Activated CD8-positive, alpha-beta memory T cell treated with anti-CD3 and anti-CD28 coated beads, Interleukin-2, amount 10 ng/mL, durations not matched to agents 7 days and 5 days (primary cell): ENCODE results near the gene LRRC71. TPM values are rescaled to one million over a fixed set of nuclear protein-coding genes. Genes with fewer than 3 reads are reported as not detected.
A peak's percentile ranks its signal among the peaks of the same experiment; 100 is the strongest.

ENCODE experiments used
- ATAC-seq: fragments of 150-1000 bp; cut with Tn5 transposase; one replicate; pipeline ENCODE4 v1.10.0; 2021; ENCODE audit warnings: moderate library complexity
- CTCF ChIA-PET: fragments of 350-600 bp; sonication (Branson Sonifier 250); formaldehyde crosslinking; loops from one replicate; lab custom pipeline; 2021; ENCODE audit warnings: antibody characterized with exemption; lab: Charles Lee
- DNase-seq: peaks from one replicate; pipeline ENCODE4 v3.0.0-alpha.2; 2020
- H3K27ac Mint-ChIP-seq: one replicate; pipeline ENCODE4 v1.8.0; 2021; ENCODE audit warnings: mild to moderate bottlenecking, mixed read lengths
- H3K27me3 Mint-ChIP-seq: one replicate; pipeline ENCODE4 v1.8.0; 2021; ENCODE audit warnings: mixed read lengths
- H3K36me3 Mint-ChIP-seq: one replicate; pipeline ENCODE4 v1.8.0; 2021; ENCODE audit warnings: mild to moderate bottlenecking, mixed read lengths
- H3K4me1 Mint-ChIP-seq: one replicate; pipeline ENCODE4 v1.8.0; 2021; ENCODE audit warnings: mixed read lengths
- H3K4me3 Mint-ChIP-seq: one replicate; pipeline ENCODE4 v1.8.0; 2021; ENCODE audit warnings: mild to moderate bottlenecking, moderate library complexity, mixed read lengths
- H3K9me3 Mint-ChIP-seq: one replicate; pipeline ENCODE4 v1.8.0; 2022; ENCODE audit warnings: low read depth, mixed read lengths
- total RNA-seq, 2 experiments: library from RNA; stranded (reverse); gene quantifications; one replicate each; pipeline ENCODE4 v1.2.3, GENCODE V29; 2021

The LRRC71 gene
- total RNA-seq, 2 experiments from 2014 or later = not detected

GRCh38 chr1:156951371-156951770, 30.9 kb downstream of the LRRC71 start:
- ATAC-seq = no peak
- no peak for DNase-seq
- CTCF ChIA-PET = no interaction called here
- Mint-ChIP-seq H3K4me1 (no peaks in the 10 kb centered on the region), H3K4me3 (no peak overlapping the region), H3K9me3 (no peaks in the 10 kb centered on the region), H3K36me3 (no peaks in the 10 kb centered on the region), H3K27ac (no peak overlapping the region), H3K27me3 (peaks cover 7% of the 10 kb centered on the region)

GRCh38 chr1:156953571-156953970, 33.1 kb downstream of the LRRC71 start:
- Mint-ChIP-seq H3K27me3 (peaks cover 18% of the 10 kb centered on the region), H3K27ac (no peak overlapping the region), H3K4me1 (peaks cover 5% of the 10 kb centered on the region), H3K9me3 (no peaks in the 10 kb centered on the region), H3K36me3 (no peaks in the 10 kb centered on the region), H3K4me3 (no peak overlapping the region)
- CTCF ChIA-PET = no interaction called here
- DNase-seq = no peak
- ATAC-seq = no peak

GRCh38 chr1:156956333-156956732, 35.9 kb downstream of the LRRC71 start:
- H3K36me3 Mint-ChIP-seq = no peaks in the 10 kb centered on the region
- H3K9me3 Mint-ChIP-seq = no peaks in the 10 kb centered on the region
- H3K27me3 Mint-ChIP-seq = peaks cover 13% of the 10 kb centered on the region
- H3K27ac Mint-ChIP-seq = no peak overlapping the region
- peaks cover 5% of the 10 kb centered on the region for H3K4me1 Mint-ChIP-seq
- H3K4me3 Mint-ChIP-seq = no peak overlapping the region
- ATAC-seq = no peak
- CTCF ChIA-PET = interaction anchor here (1.2 to 1.3 kb wide), 2 partner anchors 8 to 47 kb away, joined by 3 to 4 read pairs; no protein-coding TSS in a partner anchor
- no peak for DNase-seq

- H3K4me3 Mint-ChIP-seq = no peak overlapping the region
- H3K9me3 Mint-ChIP-seq = no peaks in the 10 kb centered on the region
- H3K27me3 Mint-ChIP-seq = peaks cover 11% of the 10 kb centered on the region
- no peaks in the 10 kb centered on the region for H3K36me3 Mint-ChIP-seq
- CTCF ChIA-PET = interaction anchor here (1.0 to 1.3 kb wide), 3 partner anchors 9 to 48 kb away, joined by 3 to 4 read pairs (median 3); no protein-coding TSS in a partner anchor
- H3K4me1 Mint-ChIP-seq = peaks cover 9% of the 10 kb centered on the region
- DNase-seq (no peak), ATAC-seq (no peak)
- H3K27ac Mint-ChIP-seq = no peak overlapping the region
These were observed 37.2 kb downstream of the LRRC71 start for GRCh38 chr1:156957634-156958033.

- peaks cover 11% of the 10 kb centered on the region for H3K27me3 Mint-ChIP-seq
- DNase-seq (no peak), ATAC-seq (no peak)
- H3K4me3 Mint-ChIP-seq = no peak overlapping the region
- H3K36me3 Mint-ChIP-seq = no peaks in the 10 kb centered on the region
- peaks cover 14% of the 10 kb centered on the region for H3K4me1 Mint-ChIP-seq
- H3K9me3 Mint-ChIP-seq = no peaks in the 10 kb centered on the region
- no peak overlapping the region for H3K27ac Mint-ChIP-seq
- CTCF ChIA-PET = interaction anchor here (0.9 kb wide), 1 partner anchor 30 kb away, joined by 3 read pairs; no protein-coding TSS in a partner anchor
These were observed 37.8 kb downstream of the LRRC71 start for GRCh38 chr1:156958247-156958714.

- no peak for DNase-seq
- Mint-ChIP-seq H3K9me3 (no peaks in the 10 kb centered on the region), H3K27ac (no peak overlapping the region), H3K4me1 (peaks cover 26% of the 10 kb centered on the region), H3K4me3 (no peak overlapping the region), H3K36me3 (no peaks in the 10 kb centered on the region), H3K27me3 (peaks cover 11% of the 10 kb centered on the region)
- CTCF ChIA-PET = interaction anchor here (1.0 to 1.7 kb wide), 3 partner anchors 11 to 197 kb away, joined by 4 to 6 read pairs (median 5); no protein-coding TSS in a partner anchor
- no peak for ATAC-seq
These were observed 39.0 kb downstream of the LRRC71 start for GRCh38 chr1:156959414-156959813.

GRCh38 chr1:156959925-156960324, 39.5 kb downstream of the LRRC71 start:
- Mint-ChIP-seq H3K27me3 (peaks cover 11% of the 10 kb centered on the region), H3K36me3 (no peaks in the 10 kb centered on the region), H3K9me3 (no peaks in the 10 kb centered on the region), H3K4me3 (no peak overlapping the region), H3K27ac (no peak overlapping the region), H3K4me1 (peaks cover 26% of the 10 kb centered on the region)
- ATAC-seq = no peak
- CTCF ChIA-PET = interaction anchor here (1.0 to 1.7 kb wide), 3 partner anchors 11 to 196 kb away, joined by 4 to 6 read pairs (median 5); no protein-coding TSS in a partner anchor
- DNase-seq = no peak

- Mint-ChIP-seq H3K4me3 (no peak overlapping the region), H3K27ac (no peak overlapping the region), H3K9me3 (no peaks in the 10 kb centered on the region), H3K4me1 (peaks cover 26% of the 10 kb centered on the region), H3K27me3 (peaks cover 28% of the 10 kb centered on the region), H3K36me3 (no peaks in the 10 kb centered on the region)
- CTCF ChIA-PET = interaction anchor here (0.7 to 1.3 kb wide), 4 partner anchors 15 to 272 kb away, joined by 3 read pairs; no protein-coding TSS in a partner anchor
- peak; percentile 65 for ATAC-seq
- peak; percentile 58 for DNase-seq
These were observed 41.3 kb downstream of the LRRC71 start for GRCh38 chr1:156961709-156962108.

GRCh38 chr1:156963621-156964020, 43.2 kb downstream of the LRRC71 start:
- CTCF ChIA-PET = interaction anchor here (1.1 to 1.8 kb wide), 2 partner anchors 37 to 193 kb away, joined by 3 to 6 read pairs; no protein-coding TSS in a partner anchor
- Mint-ChIP-seq H3K27me3 (peaks cover 33% of the 10 kb centered on the region), H3K36me3 (no peaks in the 10 kb centered on the region), H3K4me1 (peaks cover 21% of the 10 kb centered on the region), H3K27ac (peak overlapping the region; percentile 73), H3K4me3 (peak overlapping the region; percentile 65), H3K9me3 (no peaks in the 10 kb centered on the region)
- peak; percentile 71 for ATAC-seq
- peak; percentile 68 for DNase-seq

- CTCF ChIA-PET = interaction anchor here (1.6 to 1.8 kb wide), 2 partner anchors 38 to 54 kb away, joined by 4 to 6 read pairs; no protein-coding TSS in a partner anchor
- H3K4me1 Mint-ChIP-seq = peaks cover 21% of the 10 kb centered on the region
- no peaks in the 10 kb centered on the region for H3K9me3 Mint-ChIP-seq
- DNase-seq = no peak
- peaks cover 37% of the 10 kb centered on the region for H3K27me3 Mint-ChIP-seq
- H3K4me3 Mint-ChIP-seq = no peak overlapping the region
- H3K27ac Mint-ChIP-seq = no peak overlapping the region
- H3K36me3 Mint-ChIP-seq = no peaks in the 10 kb centered on the region
- ATAC-seq = no peak
These were observed 44.0 kb downstream of the LRRC71 start for GRCh38 chr1:156964441-156964840.

GRCh38 chr1:156969496-156969895, 49.1 kb downstream of the LRRC71 start:
- H3K4me3 Mint-ChIP-seq = no peak overlapping the region
- CTCF ChIA-PET = interaction anchor here (1.3 to 1.6 kb wide), 3 partner anchors 59 to 79 kb away, joined by 4 to 6 read pairs (median 6); no protein-coding TSS in a partner anchor
- H3K27me3 Mint-ChIP-seq = peaks cover 54% of the 10 kb centered on the region
- no peaks in the 10 kb centered on the region for H3K9me3 Mint-ChIP-seq
- H3K36me3 Mint-ChIP-seq = no peaks in the 10 kb centered on the region
- ATAC-seq (no peak), DNase-seq (no peak)
- H3K4me1 Mint-ChIP-seq = no peaks in the 10 kb centered on the region
- H3K27ac Mint-ChIP-seq = no peak overlapping the region

GRCh38 chr1:156970017-156970416, 49.6 kb downstream of the LRRC71 start:
- ATAC-seq = no peak
- Mint-ChIP-seq H3K27ac (no peak overlapping the region), H3K4me3 (no peak overlapping the region), H3K27me3 (peaks cover 59% of the 10 kb centered on the region), H3K4me1 (no peaks in the 10 kb centered on the region), H3K9me3 (no peaks in the 10 kb centered on the region), H3K36me3 (no peaks in the 10 kb centered on the region)
- CTCF ChIA-PET = interaction anchor here (0.7 to 1.6 kb wide), 4 partner anchors 59 to 281 kb away, joined by 3 to 6 read pairs (median 5); no protein-coding TSS in a partner anchor
- no peak for DNase-seq

GRCh38 chr1:156973417-156973816, 53.0 kb downstream of the LRRC71 start:
- Mint-ChIP-seq H3K27me3 (peaks cover 54% of the 10 kb centered on the region), H3K4me3 (no peak overlapping the region), H3K9me3 (no peaks in the 10 kb centered on the region), H3K36me3 (no peaks in the 10 kb centered on the region), H3K4me1 (no peaks in the 10 kb centered on the region), H3K27ac (no peak overlapping the region)
- CTCF ChIA-PET = no interaction called here
- ATAC-seq (no peak), DNase-seq (no peak)

GRCh38 chr1:156975084-156975483, 54.7 kb downstream of the LRRC71 start:
- Mint-ChIP-seq H3K4me1 (no peaks in the 10 kb centered on the region), H3K27me3 (peaks cover 54% of the 10 kb centered on the region)
- no peak for ATAC-seq

More at GRCh38 chr1:156975084-156975483, 54.7 kb downstream of the LRRC71 start:
- CTCF ChIA-PET = no interaction called here
- no peak for DNase-seq
- Mint-ChIP-seq H3K9me3 (no peaks in the 10 kb centered on the region), H3K4me3 (no peak overlapping the region), H3K27ac (no peak overlapping the region), H3K36me3 (no peaks in the 10 kb centered on the region)
